Ishikawa (cell line): ENCODE measurements around the gene E2F3.

ENCODE experiments used
- CEBPB ChIP-seq: IDR thresholded peaks from 2 replicates; pipeline ENCODE4 v1.6.1; 2012
- EGR1 ChIP-seq: IDR thresholded peaks from 2 replicates; pipeline ENCODE4 v1.6.1; 2012
- EP300 ChIP-seq: IDR thresholded peaks from 2 replicates; pipeline ENCODE4 v1.6.1; 2012; ENCODE audit warnings: borderline replicate concordance
- MAX ChIP-seq: IDR thresholded peaks from 2 replicates; pipeline ENCODE4 v1.6.1; 2012
- NFIC ChIP-seq: IDR thresholded peaks from 2 replicates; pipeline ENCODE4 v1.6.1; 2012
- USF1 ChIP-seq: IDR thresholded peaks from 2 replicates; pipeline ENCODE4 v1.6.1; 2012
- YY1 ChIP-seq: IDR thresholded peaks from 2 replicates; pipeline ENCODE4 v1.6.1; 2012; ENCODE audit warnings: low read depth
- TF ChIP-seq, protein P1 (sequence below): IDR thresholded peaks from 2 replicates; pipeline ENCODE4 v1.6.1; 2012; ENCODE audit warnings: low read depth, mild to moderate bottlenecking

GRCh38 chr6:20409427-20409971 lies 7.8 kb downstream of the E2F3 start:
- TF ChIP-seq EP300 (no peak), USF1 (no peak), NFIC (no peak), YY1 (no peak), MAX (no peak), EGR1 (no peak), CEBPB (no peak)
- TF ChIP-seq, protein P1, sequence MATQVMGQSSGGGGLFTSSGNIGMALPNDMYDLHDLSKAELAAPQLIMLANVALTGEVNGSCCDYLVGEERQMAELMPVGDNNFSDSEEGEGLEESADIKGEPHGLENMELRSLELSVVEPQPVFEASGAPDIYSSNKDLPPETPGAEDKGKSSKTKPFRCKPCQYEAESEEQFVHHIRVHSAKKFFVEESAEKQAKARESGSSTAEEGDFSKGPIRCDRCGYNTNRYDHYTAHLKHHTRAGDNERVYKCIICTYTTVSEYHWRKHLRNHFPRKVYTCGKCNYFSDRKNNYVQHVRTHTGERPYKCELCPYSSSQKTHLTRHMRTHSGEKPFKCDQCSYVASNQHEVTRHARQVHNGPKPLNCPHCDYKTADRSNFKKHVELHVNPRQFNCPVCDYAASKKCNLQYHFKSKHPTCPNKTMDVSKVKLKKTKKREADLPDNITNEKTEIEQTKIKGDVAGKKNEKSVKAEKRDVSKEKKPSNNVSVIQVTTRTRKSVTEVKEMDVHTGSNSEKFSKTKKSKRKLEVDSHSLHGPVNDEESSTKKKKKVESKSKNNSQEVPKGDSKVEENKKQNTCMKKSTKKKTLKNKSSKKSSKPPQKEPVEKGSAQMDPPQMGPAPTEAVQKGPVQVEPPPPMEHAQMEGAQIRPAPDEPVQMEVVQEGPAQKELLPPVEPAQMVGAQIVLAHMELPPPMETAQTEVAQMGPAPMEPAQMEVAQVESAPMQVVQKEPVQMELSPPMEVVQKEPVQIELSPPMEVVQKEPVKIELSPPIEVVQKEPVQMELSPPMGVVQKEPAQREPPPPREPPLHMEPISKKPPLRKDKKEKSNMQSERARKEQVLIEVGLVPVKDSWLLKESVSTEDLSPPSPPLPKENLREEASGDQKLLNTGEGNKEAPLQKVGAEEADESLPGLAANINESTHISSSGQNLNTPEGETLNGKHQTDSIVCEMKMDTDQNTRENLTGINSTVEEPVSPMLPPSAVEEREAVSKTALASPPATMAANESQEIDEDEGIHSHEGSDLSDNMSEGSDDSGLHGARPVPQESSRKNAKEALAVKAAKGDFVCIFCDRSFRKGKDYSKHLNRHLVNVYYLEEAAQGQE, result no peak
